B cell (primary cell): ENCODE results near the gene ZNF438.

Experiments
- EZH2 ChIP-seq: IDR thresholded peaks from 2 replicates; pipeline ENCODE4 v1.6.1; 2012; ENCODE audit warnings: borderline replicate concordance, low read depth, mild to moderate bottlenecking, moderate library complexity, low read length; ENCODE audit not compliant: insufficient read depth, poor library complexity, severe bottlenecking
- TF ChIP-seq, protein P1 (sequence below): fragments of 200-600 bp; IDR thresholded peaks from one replicate; pipeline ENCODE4 v1.8.0; 2022; ENCODE audit warnings: antibody characterized with exemption, mild to moderate bottlenecking

DNA sequence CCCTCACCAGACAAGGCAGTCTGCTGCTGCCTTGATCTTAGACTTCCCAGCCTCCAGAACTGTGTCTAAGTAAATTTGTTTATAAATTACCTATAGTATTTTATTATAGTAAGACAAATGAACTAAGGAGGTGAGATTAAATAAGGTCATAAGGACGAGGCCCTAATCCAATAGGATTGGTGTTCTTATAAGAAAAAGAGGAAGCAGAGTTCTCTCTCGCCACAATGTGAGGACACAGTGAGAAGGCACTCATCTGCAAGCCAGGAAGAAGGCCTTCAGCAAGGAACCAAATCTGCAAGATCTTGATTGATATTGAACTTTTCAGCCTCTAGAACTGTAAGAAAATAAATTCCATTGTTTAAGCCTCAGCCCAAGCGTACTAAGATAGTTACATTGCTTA is 6.1 kb upstream of the ZNF438 start:
- TF ChIP-seq, protein P1, sequence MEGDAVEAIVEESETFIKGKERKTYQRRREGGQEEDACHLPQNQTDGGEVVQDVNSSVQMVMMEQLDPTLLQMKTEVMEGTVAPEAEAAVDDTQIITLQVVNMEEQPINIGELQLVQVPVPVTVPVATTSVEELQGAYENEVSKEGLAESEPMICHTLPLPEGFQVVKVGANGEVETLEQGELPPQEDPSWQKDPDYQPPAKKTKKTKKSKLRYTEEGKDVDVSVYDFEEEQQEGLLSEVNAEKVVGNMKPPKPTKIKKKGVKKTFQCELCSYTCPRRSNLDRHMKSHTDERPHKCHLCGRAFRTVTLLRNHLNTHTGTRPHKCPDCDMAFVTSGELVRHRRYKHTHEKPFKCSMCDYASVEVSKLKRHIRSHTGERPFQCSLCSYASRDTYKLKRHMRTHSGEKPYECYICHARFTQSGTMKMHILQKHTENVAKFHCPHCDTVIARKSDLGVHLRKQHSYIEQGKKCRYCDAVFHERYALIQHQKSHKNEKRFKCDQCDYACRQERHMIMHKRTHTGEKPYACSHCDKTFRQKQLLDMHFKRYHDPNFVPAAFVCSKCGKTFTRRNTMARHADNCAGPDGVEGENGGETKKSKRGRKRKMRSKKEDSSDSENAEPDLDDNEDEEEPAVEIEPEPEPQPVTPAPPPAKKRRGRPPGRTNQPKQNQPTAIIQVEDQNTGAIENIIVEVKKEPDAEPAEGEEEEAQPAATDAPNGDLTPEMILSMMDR: no peak
- no peak for TF ChIP-seq EZH2
